ENCODE measurements around the gene PRDX4.
"Not testable (repeated sequence)": the region's sequence is repeated elsewhere in the genome, so short reads cannot be mapped to it uniquely, and the experiment has no call there.

PRDX4 gene

GRCh38 chrX:23673108-23673507 is 5.8 kb downstream of the PRDX4 start:
- no peak for DNase-seq (ENCODE audit: low read depth)

GRCh38 chrX:23676486-23676885 is 9.2 kb downstream of the PRDX4 start:
- not testable (repeated sequence) for DNase-seq (ENCODE audit: low read depth)

- no peak for DNase-seq (ENCODE audit: low read depth)
Measured at GRCh38 chrX:23692166-23692565, 24.9 kb downstream of the PRDX4 start.

DNA sequence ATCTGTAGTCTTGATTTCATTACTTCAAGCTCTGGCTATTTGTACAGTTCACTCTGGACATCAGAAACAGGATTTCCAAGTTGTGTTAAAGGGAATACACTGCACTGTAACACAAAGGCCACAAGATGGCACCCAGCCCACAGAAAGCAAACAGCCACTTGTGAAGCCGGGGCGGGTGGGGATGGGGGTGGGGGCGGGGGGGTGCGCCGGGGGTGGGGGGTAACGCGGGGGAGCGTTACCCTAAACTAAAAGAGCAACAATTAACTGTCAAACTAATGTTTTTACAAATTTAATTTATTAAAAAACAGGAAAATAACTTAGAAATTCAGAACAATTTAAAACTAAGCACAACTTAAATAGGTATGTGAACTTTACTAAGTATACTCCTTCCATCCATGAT is 27.3 kb downstream of the PRDX4 start:
- peak; percentile 11 for DNase-seq (ENCODE audit: low read depth)

DNA sequence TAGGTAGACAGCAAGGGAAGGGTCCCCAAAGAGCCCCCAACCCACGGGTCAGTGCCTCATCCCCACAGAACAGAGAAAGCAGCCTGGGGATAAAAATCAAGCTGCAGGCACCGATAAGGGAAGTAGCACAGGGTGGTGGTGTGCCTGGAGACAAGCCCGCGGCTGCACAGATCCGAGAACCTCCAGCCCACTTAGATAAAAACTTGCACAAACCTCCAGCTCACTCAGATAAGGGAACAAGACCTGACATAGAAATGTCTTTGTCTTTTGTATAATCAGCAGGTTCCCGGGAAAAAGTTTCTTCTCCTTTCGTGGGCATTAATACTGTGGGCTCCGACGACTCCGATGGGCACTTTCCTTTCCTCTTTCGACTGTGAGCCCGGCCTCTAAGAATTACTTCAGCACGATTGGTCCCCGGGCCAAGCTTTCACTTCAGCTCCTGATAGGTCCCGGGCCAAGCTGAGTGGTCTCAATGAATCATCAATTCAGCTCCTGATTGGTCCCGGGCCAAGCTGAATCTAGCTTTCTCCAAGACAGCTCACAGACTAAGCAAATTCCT is 32.4 kb downstream of the PRDX4 start:
- no peak for DNase-seq (ENCODE audit: low read depth)

GRCh38 chrX:23704673-23705206 is 37.4 kb downstream of the PRDX4 start:
- DNase-seq (ENCODE audit: low read depth): no peak

DNA sequence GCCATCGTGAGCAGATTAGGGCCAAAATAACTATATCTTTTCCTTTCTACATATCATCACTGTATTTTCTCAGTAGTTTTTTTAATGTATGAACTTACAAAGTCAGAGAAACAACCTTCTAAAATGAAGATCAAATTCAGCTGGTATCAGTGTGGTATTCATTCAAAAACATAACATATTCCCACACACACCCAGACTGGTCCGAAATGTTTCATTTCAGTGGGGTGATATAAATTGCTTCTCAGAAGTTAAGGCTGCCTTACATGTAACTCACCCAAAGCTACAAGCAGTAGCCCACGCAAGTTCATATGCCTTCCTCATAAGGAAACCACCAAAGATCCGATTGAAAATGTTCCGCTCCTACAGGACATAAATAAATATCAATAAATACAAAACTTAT is 37.9 kb downstream of the PRDX4 start:
- DNase-seq (ENCODE audit: low read depth): no peak

- DNase-seq (ENCODE audit: low read depth): no peak
Measured at GRCh38 chrX:23720117-23720677, 52.9 kb downstream of the PRDX4 start.

DNA sequence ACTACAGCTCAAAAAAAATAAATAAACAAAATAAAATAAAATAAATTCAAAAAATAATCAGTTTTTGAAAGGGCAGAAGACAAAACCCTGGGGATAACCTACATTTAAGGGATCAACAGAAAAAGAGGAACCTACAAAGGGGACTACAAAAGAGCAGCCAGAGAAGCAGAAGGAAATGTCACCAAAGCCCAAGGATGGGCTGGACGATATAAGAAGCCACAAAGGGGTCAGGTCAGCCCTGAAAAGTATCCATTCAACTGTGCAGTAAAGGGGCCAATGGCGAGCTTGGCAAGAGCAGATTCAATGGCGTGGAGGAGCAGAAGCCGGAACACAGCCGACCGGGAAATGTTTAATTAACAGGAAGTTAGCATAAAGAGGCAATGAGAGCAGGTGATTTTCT is 58.9 kb downstream of the PRDX4 start:
- no peak for DNase-seq (ENCODE audit: low read depth)

DNA sequence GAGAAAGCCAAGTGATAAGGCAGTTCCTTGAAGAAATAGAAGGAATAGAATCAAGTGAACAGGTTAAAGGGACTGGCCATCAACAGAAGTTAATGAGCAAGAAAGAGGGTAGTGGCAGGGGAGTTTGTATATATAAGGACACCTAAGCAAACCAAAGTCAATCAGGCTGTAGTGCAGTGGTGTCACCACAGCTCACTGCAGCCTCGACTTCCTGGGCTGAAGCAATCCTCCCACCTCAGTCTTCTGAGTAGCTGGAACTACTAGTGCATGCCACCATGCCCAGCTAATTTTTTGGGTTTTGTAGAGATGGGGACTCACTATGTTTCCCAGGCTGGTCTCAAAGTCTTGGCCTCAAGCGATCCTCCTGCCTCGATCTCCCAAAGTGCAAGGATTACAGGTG is 59.9 kb downstream of the PRDX4 start:
- no peak for DNase-seq (ENCODE audit: low read depth)

DNA sequence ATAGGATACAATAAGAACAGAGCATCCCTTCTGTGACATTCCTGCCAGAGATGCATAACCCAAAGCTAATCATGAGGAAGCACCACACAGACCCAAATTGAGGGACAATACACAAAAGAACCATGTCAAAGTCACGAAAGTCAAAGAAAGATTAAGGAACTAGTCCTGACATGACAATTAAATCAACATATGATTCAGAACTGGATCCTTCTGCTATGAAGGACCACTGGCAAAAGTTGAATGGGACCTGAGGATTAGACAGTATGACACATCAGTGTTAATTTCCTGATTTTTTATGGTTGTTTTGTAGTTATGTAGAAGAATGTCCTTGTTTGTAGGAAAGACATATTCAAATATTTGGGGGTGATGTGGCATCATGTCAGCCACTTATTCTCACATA is 61.9 kb downstream of the PRDX4 start:
- no peak for DNase-seq (ENCODE audit: low read depth)

DNA sequence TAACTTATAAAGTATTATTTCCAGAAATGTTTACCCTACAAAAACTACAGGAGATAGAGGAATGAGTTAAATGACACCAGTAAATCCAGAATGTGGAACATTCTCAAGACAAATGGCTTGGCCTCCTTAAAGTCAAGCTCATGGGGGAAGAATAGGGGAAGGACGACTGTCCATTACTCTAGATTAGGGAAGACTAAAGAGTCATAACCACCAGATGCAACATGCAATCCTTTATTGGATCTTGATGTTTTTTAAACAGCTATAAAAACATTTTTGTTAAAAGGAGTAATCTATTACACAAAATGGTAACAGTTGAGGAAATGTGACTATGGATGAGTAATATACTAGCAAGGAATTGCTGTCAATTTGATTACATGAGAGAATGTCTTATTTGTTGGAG is 64.7 kb downstream of the PRDX4 start:
- DNase-seq (ENCODE audit: low read depth): no peak

GRCh38 chrX:23732704-23733103 is 65.4 kb downstream of the PRDX4 start:
- no peak for DNase-seq (ENCODE audit: low read depth)

Measured in stimulated activated CD4-positive, alpha-beta T cell treated with anti-CD3 and anti-CD28 coated beads, Interleukin-2, amount 100 ng/mL, for 4 hours (primary cell).